Fibroblast of lung (primary cell): ENCODE data around the gene DHRS12. TPM values are rescaled to one million over a fixed set of nuclear protein-coding genes. Genes with fewer than 3 reads are reported as not detected.
A peak's percentile ranks its signal among the peaks of the same experiment; 100 is the strongest.

Experiments
- DNase-seq, 2 donors: peaks; one replicate each; pipeline versions ENCODE4 v3.0.0 to v3.0.0-alpha.2; 2010; ENCODE audit warnings: low read depth in 2 of 2
- H2AFZ ChIP-seq: 2 replicates; pipeline ENCODE4 v1.5.1; 2012; ENCODE audit warnings: low read length, control low read depth, inconsistent platforms
- H3K27ac ChIP-seq: 2 replicates; pipeline ENCODE4 v1.5.1; 2011; ENCODE audit warnings: low read length, control low read depth; ENCODE audit not compliant: insufficient read depth
- H3K27me3 ChIP-seq: 2 replicates; pipeline ENCODE4 v1.5.1; 2011; ENCODE audit warnings: mild to moderate bottlenecking, low read length; ENCODE audit not compliant: control insufficient read depth, insufficient read depth
- H3K36me3 ChIP-seq: 2 replicates; pipeline ENCODE4 v1.5.1; 2011; ENCODE audit warnings: low read length; ENCODE audit not compliant: control insufficient read depth, insufficient read depth
- H3K4me1 ChIP-seq: 2 replicates; pipeline ENCODE4 v1.5.1; 2011; ENCODE audit warnings: low read length; ENCODE audit not compliant: control insufficient read depth, insufficient read depth; ENCODE audit errors: extremely low read depth
- H3K4me2 ChIP-seq: 2 replicates; pipeline ENCODE4 v1.5.1; 2011; ENCODE audit warnings: low read length, control low read depth; ENCODE audit not compliant: insufficient read depth; ENCODE audit errors: extremely low read depth
- H3K4me3 ChIP-seq, 4 experiments: fragments of 200-600 bp in 1 of 4; sonication (generic) in 1 of 4; replicated peaks in 1 of 4; 2 replicates each; pipeline ENCODE4 v1.5.1; 2011 to 2016; ENCODE audit warnings: low read length in 4 of 4, low read depth in 3 of 4, mild to moderate bottlenecking in 3 of 4, control low read depth in 2 of 4, inconsistent platforms in 1 of 4, mixed read lengths in 1 of 4; ENCODE audit not compliant: insufficient read depth in 1 of 4; ENCODE audit errors: control extremely low read depth in 1 of 4
- H3K79me2 ChIP-seq: 2 replicates; pipeline ENCODE4 v1.5.1; 2012; ENCODE audit warnings: mild to moderate bottlenecking, low read length, inconsistent platforms; ENCODE audit not compliant: control insufficient read depth, insufficient read depth
- H3K9ac ChIP-seq: 2 replicates; pipeline ENCODE4 v1.5.1; 2011; ENCODE audit warnings: mild to moderate bottlenecking, low read length, control low read depth; ENCODE audit not compliant: insufficient read depth
- H3K9me3 ChIP-seq: 2 replicates; pipeline ENCODE4 v1.5.1; 2012; ENCODE audit warnings: low read depth, low read length; ENCODE audit not compliant: control insufficient read depth, insufficient read depth
- H4K20me1 ChIP-seq: 2 replicates; pipeline ENCODE4 v1.5.1; 2011; ENCODE audit warnings: low read length; ENCODE audit not compliant: control insufficient read depth, insufficient read depth; ENCODE audit errors: extremely low read depth
- CTCF ChIP-seq, 2 donors: IDR thresholded peaks in 1 of 2; conservative IDR thresholded peaks in 1 of 2; 1 replicate in 1 of 2; 2 replicates in 1 of 2; pipeline ENCODE4 v1.5.1; 2011 to 2012; ENCODE audit warnings: low read length in 2 of 2, control low read depth in 1 of 2, inconsistent platforms in 1 of 2, low read depth in 1 of 2, mild to moderate bottlenecking in 1 of 2
- EZH2 ChIP-seq: IDR thresholded peaks from 2 replicates; pipeline ENCODE4 v1.5.1; 2012; ENCODE audit warnings: low read length, control low read depth, mild to moderate bottlenecking; ENCODE audit errors: missing control alignments
- polyA plus RNA-seq, 2 donors: library from polyadenylated mRNA; depleted of rRNA in 1 of 2; stranded (reverse) in 1 of 2; unstranded in 1 of 2; fragments of >200 nt; gene quantifications; 2 replicates each; pipeline ENCODE4 v1.2.1, GENCODE V29; 2011 to 2012; ENCODE audit warnings: missing spikeins in 1 of 2
- total RNA-seq: library from RNA; depleted of rRNA; stranded (reverse); fragments of >200 nt; gene quantifications from 2 replicates; pipeline ENCODE4 v1.2.1, GENCODE V29; 2014

Gene DHRS12
- total and polyA plus RNA-seq, 2 donors (not counting 1 experiment from before 2014, with no cell fraction given) = 5.7 to 6.1 TPM

DNA sequence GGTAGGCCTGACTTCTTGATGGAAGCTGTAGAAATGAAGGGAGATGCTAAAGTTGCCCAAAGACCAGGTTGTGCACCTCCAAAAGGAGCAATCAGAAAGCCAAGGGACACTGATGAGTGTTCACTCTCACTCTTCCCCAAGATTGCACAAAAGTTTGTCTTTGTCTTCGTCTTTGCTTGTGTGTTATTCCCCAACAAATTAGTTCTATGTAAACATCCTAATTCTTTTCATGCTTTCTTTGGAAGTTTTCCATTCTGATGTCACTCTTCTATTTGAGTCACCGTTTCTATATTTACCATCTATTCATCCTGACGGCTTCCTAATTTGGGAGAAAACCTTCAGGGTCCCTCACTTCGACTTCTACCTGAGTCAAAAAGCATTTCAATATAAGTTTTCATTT lies 44.7 kb upstream of the DHRS12 start:
- H3K4me3 ChIP-seq = no peak overlapping the region
- peaks cover 4% of the 10 kb centered on the region for H3K27me3 ChIP-seq
- no peak for TF ChIP-seq CTCF (conservative IDR thresholded peaks at IDR 0.05 in 1 of 2, IDR thresholded peaks at IDR 0.05 in 1 of 2; ENCODE audit: low read depth in 1 of 2, low read length in 2 of 2)
- TF ChIP-seq EZH2 = no peak
- H3K36me3 ChIP-seq = no peaks in the 10 kb centered on the region
- no peaks in the 10 kb centered on the region for H3K9me3 ChIP-seq
- no peak overlapping the region for H3K27ac ChIP-seq
- no peak overlapping the region for H2AFZ ChIP-seq
- H3K4me2 ChIP-seq = no peak overlapping the region
- DNase-seq = peak; percentile 60 to 67
- no peaks in the 10 kb centered on the region for H3K79me2 ChIP-seq
- no peaks in the 10 kb centered on the region for H4K20me1 ChIP-seq
- H3K4me1 ChIP-seq = peaks cover 2% of the 10 kb centered on the region
- no peak overlapping the region for H3K9ac ChIP-seq

DNA sequence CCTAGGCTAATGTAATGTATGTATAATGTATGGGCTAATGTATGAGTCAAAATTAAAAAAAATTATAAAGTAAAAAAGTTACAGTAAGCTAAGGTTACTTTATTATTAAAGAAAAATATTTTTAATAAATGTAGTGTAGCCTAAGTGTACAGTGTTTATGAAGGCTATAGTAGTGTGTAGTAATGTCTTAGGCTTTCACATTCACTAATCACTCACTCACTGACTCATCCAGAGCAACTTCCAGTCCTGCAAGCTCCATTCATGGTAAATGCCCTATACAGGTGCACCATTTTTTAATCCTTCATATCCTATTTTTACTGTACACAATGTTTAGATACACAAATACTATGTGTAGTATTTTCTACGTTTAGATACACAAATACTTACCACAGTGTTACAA lies 42.8 kb upstream of the DHRS12 start:
- Histone ChIP-seq H2AFZ (no peak overlapping the region), H3K27me3 (peaks cover 10% of the 10 kb centered on the region), H3K79me2 (no peaks in the 10 kb centered on the region), H3K9me3 (no peaks in the 10 kb centered on the region), H3K4me1 (peaks cover 2% of the 10 kb centered on the region), H3K36me3 (no peaks in the 10 kb centered on the region), H3K27ac (no peak overlapping the region), H3K9ac (no peak overlapping the region), H3K4me2 (no peak overlapping the region), H3K4me3 (no peak overlapping the region), H4K20me1 (no peaks in the 10 kb centered on the region)
- no peak for DNase-seq
- TF ChIP-seq CTCF (conservative IDR thresholded peaks at IDR 0.05 in 1 of 2, IDR thresholded peaks at IDR 0.05 in 1 of 2; ENCODE audit: low read depth in 1 of 2, low read length in 2 of 2) = no peak
- no peak for TF ChIP-seq EZH2

DNA sequence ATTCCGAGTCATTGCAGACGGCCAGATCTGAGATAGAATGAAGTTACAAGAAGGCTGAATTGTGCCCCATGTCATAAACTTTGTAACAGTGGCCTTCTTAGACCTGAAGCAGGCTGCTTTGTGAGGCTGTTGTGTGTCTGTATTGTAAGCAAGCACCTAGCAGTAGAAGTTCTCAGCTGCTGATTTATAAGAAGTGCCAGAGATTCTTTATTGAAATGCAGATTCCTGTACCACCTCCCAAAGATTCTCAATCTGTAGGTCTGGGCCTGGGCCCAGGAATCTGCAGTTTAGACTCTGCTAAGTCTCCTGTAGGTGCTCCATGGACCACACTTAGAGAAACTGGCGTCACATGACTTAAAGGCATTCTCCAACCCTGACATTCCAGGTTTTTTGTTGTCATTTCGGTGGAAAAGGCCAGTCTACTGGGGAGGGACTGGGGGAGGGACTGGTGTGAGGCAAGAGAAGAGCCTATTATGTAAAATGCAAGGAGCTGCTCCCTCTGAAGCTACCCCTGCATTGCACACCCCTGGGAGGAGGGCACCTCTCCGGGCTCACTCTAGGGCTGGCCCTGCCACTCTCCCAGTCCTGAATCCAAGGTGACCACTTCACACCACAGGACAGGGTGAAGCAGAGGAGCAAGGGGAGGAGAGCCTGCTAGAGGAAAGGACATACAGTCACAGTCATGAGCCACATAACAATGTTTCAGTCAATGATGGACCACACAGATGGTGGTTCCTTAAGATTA lies 41.8 kb upstream of the DHRS12 start:
- no peak overlapping the region for H3K9ac ChIP-seq
- no peaks in the 10 kb centered on the region for H3K9me3 ChIP-seq
- peak overlapping the region; percentile 87 for H2AFZ ChIP-seq
- no peak overlapping the region for H3K4me2 ChIP-seq
- no peaks in the 10 kb centered on the region for H3K36me3 ChIP-seq
- no peaks in the 10 kb centered on the region for H3K79me2 ChIP-seq
- DNase-seq = no peak
- H3K27me3 ChIP-seq = peaks cover 12% of the 10 kb centered on the region
- H3K27ac ChIP-seq = no peak overlapping the region
- no peaks in the 10 kb centered on the region for H4K20me1 ChIP-seq
- TF ChIP-seq CTCF (conservative IDR thresholded peaks at IDR 0.05 in 1 of 2, IDR thresholded peaks at IDR 0.05 in 1 of 2; ENCODE audit: low read depth in 1 of 2, low read length in 2 of 2) (no peak), EZH2 (no peak)
- H3K4me3 ChIP-seq = no peak overlapping the region
- H3K4me1 ChIP-seq = peaks cover 2% of the 10 kb centered on the region
